Heart right ventricle (tissue), 16 donors: ENCODE results near the gene TRIM2. TPM values are rescaled to one million over a fixed set of nuclear protein-coding genes. Genes with fewer than 3 reads are reported as not detected.

ENCODE experiments used
- ATAC-seq, 8 donors: fragments of 200-7000 bp; cut with Tn5 transposase; one replicate each; pipeline ENCODE4 v1.9.1; 2020; ENCODE audit warnings: mild to moderate bottlenecking in 8 of 8, moderate library complexity in 8 of 8, moderate number of reproducible peaks in 1 of 8
- DNase-seq, 2 donors: peaks; one replicate each; pipeline ENCODE4 v3.0.0-alpha.2; 2020
- H3K27ac ChIP-seq, 10 donors: fragments of 200-600 bp; sonication (generic) in 2 of 10; one replicate each; pipeline versions ENCODE4 v1.5.0 to v1.8.0; 2020 to 2022; ENCODE audit warnings: mild to moderate bottlenecking in 3 of 10
- H3K27me3 ChIP-seq, 7 donors: fragments of 200-600 bp; one replicate each; pipeline ENCODE4 v1.8.0; 2021 to 2022; ENCODE audit warnings: mild to moderate bottlenecking in 2 of 7
- H3K36me3 ChIP-seq, 9 donors: fragments of 200-600 bp; sonication (generic) in 1 of 9; one replicate each; pipeline versions ENCODE4 v1.5.0 to v1.8.0; 2020 to 2022; ENCODE audit warnings: mild to moderate bottlenecking in 2 of 9
- H3K4me1 ChIP-seq, 9 donors: fragments of 200-600 bp; sonication (generic) in 1 of 9; one replicate each; pipeline versions ENCODE4 v1.5.0 to v1.8.0; 2020 to 2022; ENCODE audit warnings: mild to moderate bottlenecking in 4 of 9
- H3K4me3 ChIP-seq, 10 donors: fragments of 200-600 bp; sonication (generic) in 2 of 10; one replicate each; pipeline versions ENCODE4 v1.5.0 to v1.8.0; 2020 to 2022; ENCODE audit warnings: mild to moderate bottlenecking in 7 of 10, moderate library complexity in 2 of 10
- H3K9me3 ChIP-seq, 11 donors: fragments of 200-600 bp in 10 of 11; sonication (generic) in 2 of 11; one replicate each; pipeline versions ENCODE4 v1.5.0 to v1.8.0; 2013 to 2022; ENCODE audit warnings: mild to moderate bottlenecking in 2 of 11, control low read depth in 1 of 11, moderate library complexity in 1 of 11
- WGBS, 2 donors: extraction: QIAGEN DNeasy Blood & Tissue Kit; methylation state at CpG; one replicate each; pipeline ENCODE4 v1.1.7; 2013; ENCODE audit warnings: inconsistent platforms in 1 of 2; 5-methylcytosine and 5-hydroxymethylcytosine counted together
- intact Hi-C, 10 donors: fragments of 100-400 bp; cut with DNase I; formaldehyde crosslinking; loops; one replicate each; pipeline versions ENCODE4 v1.11.1 to v1.14.2; 2022
- polyA plus RNA-seq, 2 donors: library from polyadenylated mRNA; stranded (reverse); fragments of 200-250 nt; gene quantifications; one replicate each; pipeline ENCODE4 v1.2.3, GENCODE V29; 2013
- total RNA-seq, 10 donors: library from RNA; stranded (reverse); fragmentation: NEBNext Ultra II Directional in 3 of 10; extraction: Animal tissue kit (Norgen Biotek cat#: 25700) in 3 of 10; gene quantifications; one replicate each; pipeline versions ENCODE4 v1.2.1 to v1.2.4, GENCODE V29; 2021 to 2023
- TF ChIP-seq, protein P1 (sequence below), 9 donors: fragments of 200-600 bp; sonication (generic) in 2 of 9; IDR thresholded peaks; one replicate each; pipeline versions ENCODE4 v1.5.0 to v1.8.0; 2021 to 2022; ENCODE audit warnings: antibody characterized with exemption in 9 of 9, mild to moderate bottlenecking in 5 of 9, moderate library complexity in 1 of 9
- donor health status: Arrhythmogenic right ventricular cardiomyopathy.
- donor health status: ischemic (EF 13 %, LVEDD 7.1; RV severe dilation, severe dysfunction).
- donor health status: healthy with polysubstance abuse.
- donor health status: DM: no; HTN: yes; CAD: no.
- donor health status: DM: no; HTN: no; CAD: no.
- donor health status: ischemic (EF 25% LVEDD 6.9; RV normal size, moderate dysfunction).
- donor health status: ischemic (EF 25% LVEDD 5.7; RV mildly dilated, moderate dysfunction).
- donor health status: healthy.
- donor health status: DM: yes; HTN: yes; CAD: no.
- donor health status: Ischemic cardiomyopathy.
- donor health status: ischemic (EF 35%, LVEDD 5.7; RV mildly dilated, moderate dysfunction).
- donor health status: nonischemic (EF 11% LVEDD 7.7; RV severe dilation, severe dysfunction).
- donor health status: DM: yes; HTN: yes; CAD: no.
- donor health status: PGD.
- donor health status: ischemic (EF 29% LVEDD 5.4; RV normal size, mild dysfunction).
- donor health status: nonischemic (EF 23%, LVEDD 6.1; RV moderate dilation, normal function).

TRIM2 gene
- total and polyA plus RNA-seq, 12 donors = 2.8 to 33.2 (median 20.5) TPM

DNA sequence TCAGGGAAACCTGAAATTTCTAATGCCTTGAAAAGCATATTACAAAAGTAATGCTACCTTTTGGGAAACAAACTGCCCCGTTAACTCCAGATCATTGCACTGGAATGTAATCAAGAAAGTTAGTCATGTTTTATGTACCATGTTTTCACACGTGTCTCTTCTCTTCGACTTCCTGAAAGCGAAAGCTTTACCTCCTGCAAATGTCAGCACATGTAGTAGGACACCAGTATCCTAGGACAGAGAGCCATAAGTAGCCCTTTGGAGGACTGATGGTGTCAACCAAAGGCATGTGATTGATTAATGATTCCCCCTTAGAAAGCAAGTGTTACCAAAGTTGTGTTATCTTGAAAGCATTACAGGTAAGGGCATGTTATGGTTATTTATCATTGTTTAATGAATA is 131.4 kb downstream of the TRIM2 start:
- no peak overlapping the region for H3K27ac ChIP-seq
- H3K4me3 ChIP-seq = no peak overlapping the region
- DNase-seq = no peak
- peaks cover 0 to 80% (median 0%) of the 10 kb centered on the region in 9 donors for H3K36me3 ChIP-seq
- no peak for ATAC-seq
- TF ChIP-seq, protein P1, sequence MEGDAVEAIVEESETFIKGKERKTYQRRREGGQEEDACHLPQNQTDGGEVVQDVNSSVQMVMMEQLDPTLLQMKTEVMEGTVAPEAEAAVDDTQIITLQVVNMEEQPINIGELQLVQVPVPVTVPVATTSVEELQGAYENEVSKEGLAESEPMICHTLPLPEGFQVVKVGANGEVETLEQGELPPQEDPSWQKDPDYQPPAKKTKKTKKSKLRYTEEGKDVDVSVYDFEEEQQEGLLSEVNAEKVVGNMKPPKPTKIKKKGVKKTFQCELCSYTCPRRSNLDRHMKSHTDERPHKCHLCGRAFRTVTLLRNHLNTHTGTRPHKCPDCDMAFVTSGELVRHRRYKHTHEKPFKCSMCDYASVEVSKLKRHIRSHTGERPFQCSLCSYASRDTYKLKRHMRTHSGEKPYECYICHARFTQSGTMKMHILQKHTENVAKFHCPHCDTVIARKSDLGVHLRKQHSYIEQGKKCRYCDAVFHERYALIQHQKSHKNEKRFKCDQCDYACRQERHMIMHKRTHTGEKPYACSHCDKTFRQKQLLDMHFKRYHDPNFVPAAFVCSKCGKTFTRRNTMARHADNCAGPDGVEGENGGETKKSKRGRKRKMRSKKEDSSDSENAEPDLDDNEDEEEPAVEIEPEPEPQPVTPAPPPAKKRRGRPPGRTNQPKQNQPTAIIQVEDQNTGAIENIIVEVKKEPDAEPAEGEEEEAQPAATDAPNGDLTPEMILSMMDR (IDR thresholded peaks at IDR 0.05) = no peak
- H3K9me3 ChIP-seq = no peaks in the 10 kb centered on the region
- no peaks in the 10 kb centered on the region for H3K4me1 ChIP-seq
- intact Hi-C loops = no loop called here
- H3K27me3 ChIP-seq = no peaks in the 10 kb centered on the region
- 68 to 84% methylated on average over 4 of the region's 4 CpGs for WGBS, 2 donors

GRCh38 chr4:153337686-153338085 is 133.4 kb downstream of the TRIM2 start:
- Histone ChIP-seq H3K4me3 (no peak overlapping the region), H3K27me3 (no peaks in the 10 kb centered on the region), H3K27ac (no peak overlapping the region), H3K4me1 (peaks cover 0 to 13% (median 7%) of the 10 kb centered on the region in 9 donors), H3K9me3 (no peaks in the 10 kb centered on the region), H3K36me3 (peaks cover 0 to 60% (median 0%) of the 10 kb centered on the region in 9 donors)
- intact Hi-C loops = no loop called here
- ATAC-seq = no peak
- TF ChIP-seq, protein P1 (IDR thresholded peaks at IDR 0.05) = no peak
- DNase-seq = no peak
- WGBS, 2 donors = 67 to 74% methylated on average over 4 of the region's 4 CpGs

DNA sequence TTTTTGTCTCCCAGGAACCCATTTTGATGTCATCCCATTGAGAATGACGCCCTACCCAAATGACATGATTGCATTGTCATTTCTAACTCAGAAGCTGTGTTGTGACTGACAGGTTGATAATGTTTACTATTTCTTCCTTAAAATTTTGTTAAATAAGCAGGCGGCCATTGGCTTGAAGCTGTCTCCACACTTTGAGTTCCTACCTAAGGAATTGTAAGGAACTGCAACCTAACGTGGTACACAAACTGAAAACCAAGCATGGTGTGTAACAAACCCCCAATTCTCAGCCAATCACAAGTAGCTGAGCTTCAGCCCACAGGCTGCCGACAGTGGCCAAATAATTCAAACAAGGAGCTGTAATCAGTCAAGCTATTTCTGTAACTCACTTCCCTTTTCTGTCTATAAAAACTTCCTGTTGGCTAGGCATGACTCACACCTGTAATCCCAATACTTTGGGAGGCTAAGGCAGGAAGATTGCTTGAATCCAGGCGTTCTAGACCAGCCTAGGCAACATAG is 137.4 kb downstream of the TRIM2 start:
- TF ChIP-seq, protein P1 (IDR thresholded peaks at IDR 0.05) = no peak
- ATAC-seq (peak in 3 of 8 donors; percentile 7 to 48 (median 32)), DNase-seq (no peak)
- WGBS, 2 donors = 45 to 48% methylated on average over 5 of the region's 5 CpGs
- Histone ChIP-seq H3K27me3 (no peaks in the 10 kb centered on the region), H3K27ac (no peak overlapping the region), H3K36me3 (peaks cover 0 to 25% (median 0%) of the 10 kb centered on the region in 9 donors), H3K4me1 (peaks cover 2 to 26% (median 17%) of the 10 kb centered on the region in 9 donors), H3K9me3 (no peaks in the 10 kb centered on the region), H3K4me3 (no peak overlapping the region)
- intact Hi-C loops = loop anchor here in 9 of 10 donors (2.0 to 10.0 kb wide), 9 partner anchors 93 to 413 kb away; partner anchors contain the start of gene TMEM131L (in 5 of the 9)

DNA sequence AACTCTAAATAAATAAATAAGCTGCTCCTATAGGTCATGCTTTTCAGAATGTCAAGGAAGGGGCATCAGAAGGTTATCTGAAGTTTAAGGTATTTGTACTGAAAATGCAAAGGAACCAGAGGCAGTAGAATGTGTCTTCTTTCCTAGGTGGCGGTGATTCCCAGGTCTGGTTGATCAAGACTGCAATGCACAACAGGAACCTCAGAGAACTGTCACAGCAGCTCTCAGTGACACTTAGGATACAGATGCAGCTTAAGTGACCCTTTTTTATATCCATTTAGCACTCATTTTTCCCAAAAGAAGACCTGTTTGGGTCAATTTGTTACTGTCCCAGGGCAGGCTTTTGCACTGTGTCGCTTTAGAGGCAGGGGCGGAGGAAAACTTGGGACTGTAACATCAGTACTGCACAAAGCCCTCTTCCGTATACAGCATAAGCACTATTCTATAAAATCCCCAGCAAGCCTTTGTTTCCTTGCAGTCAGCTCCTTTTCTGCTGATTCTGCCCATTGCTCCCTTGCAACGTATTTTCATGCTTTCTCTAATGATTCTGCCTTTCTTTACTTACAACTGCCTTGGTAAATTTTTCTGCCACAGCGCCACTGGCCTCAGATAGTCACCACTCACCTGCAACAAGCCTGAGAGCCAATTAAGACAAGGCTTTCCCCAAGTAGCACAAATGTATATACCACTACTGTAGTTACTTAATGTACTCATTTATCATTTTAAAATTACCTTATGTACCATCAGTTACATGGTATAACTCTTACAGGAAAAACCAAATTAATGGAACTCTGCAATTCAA is 138.7 kb downstream of the TRIM2 start:
- no peaks in the 10 kb centered on the region for H3K27me3 ChIP-seq
- intact Hi-C loops = loop anchor here in 9 of 10 donors (2.0 to 10.0 kb wide), 9 partner anchors 92 to 412 kb away; partner anchors contain the start of gene TMEM131L (in 5 of the 9)
- H3K9me3 ChIP-seq = no peaks in the 10 kb centered on the region
- H3K4me3 ChIP-seq = no peak overlapping the region
- DNase-seq (no peak), ATAC-seq (no peak)
- peaks cover 2 to 26% (median 17%) of the 10 kb centered on the region in 9 donors for H3K4me1 ChIP-seq
- WGBS, 2 donors = 88 to 96% methylated on average over 6 of the region's 6 CpGs
- TF ChIP-seq, protein P1 (IDR thresholded peaks at IDR 0.05) = no peak
- peaks cover 0 to 14% (median 0%) of the 10 kb centered on the region in 9 donors for H3K36me3 ChIP-seq
- H3K27ac ChIP-seq = no peak overlapping the region
